Dedifferentiated amniotic fluid mesenchymal stem cell (primary cell): ENCODE results near the gene PPTC7.
"Not testable (repeated sequence)": the region's sequence is repeated elsewhere in the genome, so short reads cannot be mapped to it uniquely, and the experiment has no call there.

Experiments
- DNase-seq: peaks from one replicate; pipeline ENCODE4 v3.0.0-alpha.2; 2016; ENCODE audit errors: extremely low spot score

Gene PPTC7

GRCh38 chr12:110583137-110584059 is at the start of gene PPTC7:
Gene PPTC7 (minus strand): TSS chr12:110583318. CDS start chr12:110583031, 287 bp downstream.
- DNase-seq = peak; percentile 97

GRCh38 chr12:110627500-110628195 is 44.5 kb upstream of the PPTC7 start:
- DNase-seq = no peak

GRCh38 chr12:110622582-110622981 is 39.5 kb upstream of the PPTC7 start:
- DNase-seq = no peak

GRCh38 chr12:110619534-110619953 is 36.4 kb upstream of the PPTC7 start:
- no peak for DNase-seq

- no peak for DNase-seq
These were observed 33.5 kb upstream of the PPTC7 start for GRCh38 chr12:110616471-110617115.

- no peak for DNase-seq
These were observed 32.1 kb upstream of the PPTC7 start for GRCh38 chr12:110615171-110615570.

GRCh38 chr12:110613771-110614684 is 30.9 kb upstream of the PPTC7 start, which contains the start of gene TCTN1:
Gene TCTN1 (plus strand): TSS chr12:110614129. CDS start chr12:110614183, 54 bp downstream.
- DNase-seq = peak; percentile 95

GRCh38 chr12:110613071-110613770 is 30.1 kb upstream of the PPTC7 start:
- DNase-seq = no peak

GRCh38 chr12:110606253-110606611 is 23.1 kb upstream of the PPTC7 start:
- DNase-seq = no peak

GRCh38 chr12:110602085-110602814 is 19.1 kb upstream of the PPTC7 start:
- DNase-seq = peak; percentile 52

GRCh38 chr12:110600254-110600653 is 17.1 kb upstream of the PPTC7 start:
- DNase-seq = peak; percentile 87

GRCh38 chr12:110599334-110599733 is 16.2 kb upstream of the PPTC7 start:
- DNase-seq = no peak

- DNase-seq = no peak
These were observed 14.8 kb upstream of the PPTC7 start for GRCh38 chr12:110597885-110598284.

GRCh38 chr12:110592919-110593318 is 9.8 kb upstream of the PPTC7 start:
- not testable (repeated sequence) for DNase-seq

- DNase-seq = no peak
These were observed 9.0 kb upstream of the PPTC7 start for GRCh38 chr12:110592078-110592477.

GRCh38 chr12:110591451-110592051 is 8.4 kb upstream of the PPTC7 start:
- DNase-seq = no peak

GRCh38 chr12:110590806-110591326 is 7.7 kb upstream of the PPTC7 start:
- peak; percentile 87 for DNase-seq

GRCh38 chr12:110590059-110590458 is 6.9 kb upstream of the PPTC7 start:
- no peak for DNase-seq

- DNase-seq = not testable (repeated sequence)
These were observed 4.0 kb upstream of the PPTC7 start for GRCh38 chr12:110587102-110587501.
